B cell (primary cell): Measurements from ENCODE around the gene NUB1. TPM values are rescaled to one million over a fixed set of nuclear protein-coding genes. Genes with fewer than 3 reads are reported as not detected.

Experiments
- ATAC-seq: fragments of 200-7000 bp; cut with Tn5 transposase; one replicate; pipeline ENCODE4 v1.10.0; 2021; ENCODE audit warnings: low read depth, mild to moderate bottlenecking, moderate number of reproducible peaks, moderate library complexity
- CTCF ChIA-PET: fragments of 350-600 bp; sonication (Branson Sonifier 250); formaldehyde crosslinking; loops from one replicate; lab custom pipeline; 2021; ENCODE audit warnings: antibody characterized with exemption, inconsistent platforms; lab: Charles Lee
- POLR2A ChIA-PET: fragments of 350-600 bp; sonication (Branson Sonifier 250); formaldehyde crosslinking; loops from one replicate; lab custom pipeline; 2021; ENCODE audit warnings: antibody characterized with exemption; lab: Charles Lee
- DNase-seq: peaks from one replicate; pipeline ENCODE4 v3.0.0; 2013
- H2AFZ ChIP-seq: 2 replicates; pipeline ENCODE4 v1.6.1; 2012; ENCODE audit warnings: mild to moderate bottlenecking, low read depth, low read length; ENCODE audit not compliant: insufficient read depth, poor library complexity, severe bottlenecking
- H3K27ac ChIP-seq, 2 donors: 1 replicate in 1 of 2; 2 replicates in 1 of 2; pipeline ENCODE4 v1.5.1; 2012 to 2013; ENCODE audit warnings: low read length in 2 of 2, mild to moderate bottlenecking in 2 of 2, moderate library complexity in 1 of 2
- H3K27me3 ChIP-seq, 4 experiments: fragments of 200-600 bp in 1 of 4; sonication (generic) in 1 of 4; replicated peaks in 1 of 4; 1 replicate in 2 of 4; 2 replicates in 2 of 4; pipeline versions ENCODE4 v1.6.1 to v1.7.0; 2013 to 2016; ENCODE audit warnings: low read length in 3 of 4, mild to moderate bottlenecking in 2 of 4, mixed read lengths in 1 of 4, moderate library complexity in 1 of 4; ENCODE audit not compliant: insufficient read depth in 4 of 4, control insufficient read depth in 3 of 4; ENCODE audit errors: control extremely low read depth in 1 of 4
- H3K36me3 ChIP-seq, 2 experiments: replicated peaks in 1 of 2; 1 replicate in 1 of 2; 2 replicates in 1 of 2; pipeline versions ENCODE4 v1.6.1 to v1.7.1; 2013; ENCODE audit warnings: low read length in 1 of 2; ENCODE audit not compliant: insufficient read depth in 2 of 2, control insufficient read depth in 1 of 2; ENCODE audit errors: control extremely low read depth in 1 of 2, extremely low read depth in 1 of 2
- H3K4me1 ChIP-seq, 2 donors: fragments of 200-600 bp in 1 of 2; sonication (generic) in 1 of 2; 1 replicate in 1 of 2; 2 replicates in 1 of 2; pipeline versions ENCODE4 v1.5.1 to v1.6.1; 2013 to 2017; ENCODE audit warnings: low read length in 2 of 2; ENCODE audit not compliant: control insufficient read depth in 2 of 2, insufficient read depth in 2 of 2
- H3K4me2 ChIP-seq: replicated peaks from 2 replicates; pipeline ENCODE3; 2012; ENCODE audit warnings: mild to moderate bottlenecking, low read depth, low read length; ENCODE audit not compliant: poor library complexity, severe bottlenecking
- H3K4me3 ChIP-seq, 5 experiments: fragments of 200-600 bp in 1 of 5; sonication (generic) in 1 of 5; 1 replicate in 3 of 5; 2 replicates in 2 of 5; pipeline versions ENCODE4 v1.5.1 to v1.7.0; 2011 to 2016; ENCODE audit warnings: low read length in 4 of 5, mild to moderate bottlenecking in 4 of 5, low read depth in 2 of 5, control low read depth in 1 of 5, moderate library complexity in 1 of 5; ENCODE audit not compliant: insufficient read depth in 1 of 5; ENCODE audit errors: control extremely low read depth in 1 of 5, extremely low read depth in 1 of 5
- H3K79me2 ChIP-seq: fragments of 200-600 bp; sonication (generic); one replicate; pipeline ENCODE4 v1.6.0; 2016; ENCODE audit warnings: low read length; ENCODE audit not compliant: control insufficient read depth, insufficient read depth
- H3K9ac ChIP-seq: fragments of 200-600 bp; sonication (generic); 2 replicates; pipeline ENCODE4 v1.6.1; 2017; ENCODE audit warnings: mild to moderate bottlenecking, low read length, moderate library complexity
- H3K9me3 ChIP-seq, 3 donors: one replicate each; pipeline versions ENCODE4 v1.6.1 to v1.7.1; 2013; ENCODE audit warnings: low read length in 2 of 3; ENCODE audit not compliant: control insufficient read depth in 2 of 3, insufficient read depth in 1 of 3; ENCODE audit errors: control extremely low read depth in 1 of 3
- H4K20me1 ChIP-seq: 2 replicates; pipeline ENCODE4 v1.6.0; 2012; ENCODE audit warnings: mild to moderate bottlenecking, low read length; ENCODE audit not compliant: insufficient read depth, control insufficient read depth, poor library complexity, severe bottlenecking
- H3K27ac Mint-ChIP-seq: one replicate; pipeline ENCODE4 v1.8.0; 2021; ENCODE audit warnings: mixed read lengths
- H3K27me3 Mint-ChIP-seq: one replicate; pipeline ENCODE4 v1.8.0; 2021; ENCODE audit warnings: mixed read lengths
- H3K4me1 Mint-ChIP-seq: one replicate; pipeline ENCODE4 v1.8.0; 2021; ENCODE audit warnings: mixed read lengths
- H3K4me3 Mint-ChIP-seq: one replicate; pipeline ENCODE4 v1.8.0; 2021; ENCODE audit warnings: mixed read lengths
- H3K9me3 Mint-ChIP-seq: one replicate; pipeline ENCODE4 v1.8.0; 2022; ENCODE audit warnings: mixed read lengths; ENCODE audit not compliant: insufficient read depth
- WGBS: methylation state at CpG from one replicate; pipeline ENCODE4 v1.1.5; 2013; ENCODE audit warnings: missing lambda C conversion rate; ENCODE audit not compliant: insufficient coverage; 5-methylcytosine and 5-hydroxymethylcytosine counted together
- intact Hi-C: fragments of 100-400 bp; cut with micrococcal nuclease; formaldehyde crosslinking; loops from one replicate; pipeline ENCODE4 v1.10.0; 2022
- polyA plus RNA-seq: library from polyadenylated mRNA; depleted of rRNA; stranded (reverse); fragments of >200 nt; gene quantifications from 2 replicates; pipeline ENCODE4 v1.2.3, GENCODE V29; 2012
- total RNA-seq, 2 donors: library from RNA; stranded (reverse); fragments of 120-200 nt in 1 of 2; gene quantifications; 1 replicate in 1 of 2; 2 replicates in 1 of 2; pipeline versions ENCODE4 v1.2.3 to v1.2.4, GENCODE V29; 2013 to 2022
- TF ChIP-seq, protein P1 (sequence below): fragments of 200-600 bp; IDR thresholded peaks from one replicate; pipeline ENCODE4 v1.8.0; 2022; ENCODE audit warnings: antibody characterized with exemption, mild to moderate bottlenecking

Gene NUB1
- total and polyA plus RNA-seq, 2 donors (not counting 1 experiment from before 2014, with no cell fraction given), result 55.0 to 104 TPM

DNA sequence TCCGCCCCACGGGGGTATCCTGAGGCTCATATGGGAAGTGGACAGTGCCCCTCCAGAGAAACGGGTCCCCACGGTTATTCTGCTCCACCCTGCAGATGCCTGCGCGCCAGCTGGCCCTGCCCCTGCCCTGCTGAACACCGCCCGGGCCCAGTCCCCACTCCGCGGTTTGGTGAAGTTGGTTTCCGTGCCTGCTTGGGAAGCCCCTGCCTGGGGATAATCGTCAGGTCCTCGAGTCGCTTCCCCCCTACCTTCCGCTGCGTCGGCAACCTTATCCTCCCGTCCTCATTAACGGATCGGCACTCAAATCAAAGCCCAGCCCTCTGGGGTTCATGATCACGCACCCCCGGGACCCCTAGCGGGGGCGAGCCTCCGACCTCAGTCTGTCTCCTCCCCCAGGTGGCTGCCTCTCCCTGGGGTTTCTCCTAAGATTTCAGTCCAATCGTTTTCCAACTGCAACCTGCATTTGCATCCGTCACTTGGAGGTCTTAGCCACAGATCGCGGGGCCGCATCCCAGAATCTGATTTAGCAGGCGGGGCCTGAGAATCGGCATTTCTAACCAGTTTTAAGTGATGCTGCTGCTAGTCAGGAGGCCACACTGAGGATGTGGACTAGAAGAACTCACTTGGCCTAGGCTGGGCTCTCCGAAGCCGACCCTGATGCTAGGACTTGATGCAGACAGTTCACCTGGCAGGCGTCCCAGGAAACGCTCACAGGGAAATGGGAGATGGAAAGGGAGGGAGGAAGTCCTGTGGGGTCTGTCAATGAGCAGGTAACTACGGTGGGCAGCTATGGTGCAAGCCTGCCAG, 40.7 kb downstream of the NUB1 start:
- peak overlapping the region in 1 of 2 donors; percentile 41 for H3K27ac ChIP-seq
- peak overlapping the region; percentile 62 for H2AFZ ChIP-seq
- intact Hi-C loops, result no loop called here
- Mint-ChIP-seq H3K27ac (peak overlapping the region; percentile 87), H3K9me3 (no peaks in the 10 kb centered on the region), H3K4me3 (peak overlapping the region; percentile 87), H3K4me1 (peaks cover 23% of the 10 kb centered on the region), H3K27me3 (peaks cover 10% of the 10 kb centered on the region)
- ATAC-seq, result peak; percentile 37
- peaks cover 0 to 12% of the 10 kb centered on the region in 2 experiments for H3K36me3 ChIP-seq
- H3K79me2 ChIP-seq, result no peaks in the 10 kb centered on the region
- TF ChIP-seq, protein P1, sequence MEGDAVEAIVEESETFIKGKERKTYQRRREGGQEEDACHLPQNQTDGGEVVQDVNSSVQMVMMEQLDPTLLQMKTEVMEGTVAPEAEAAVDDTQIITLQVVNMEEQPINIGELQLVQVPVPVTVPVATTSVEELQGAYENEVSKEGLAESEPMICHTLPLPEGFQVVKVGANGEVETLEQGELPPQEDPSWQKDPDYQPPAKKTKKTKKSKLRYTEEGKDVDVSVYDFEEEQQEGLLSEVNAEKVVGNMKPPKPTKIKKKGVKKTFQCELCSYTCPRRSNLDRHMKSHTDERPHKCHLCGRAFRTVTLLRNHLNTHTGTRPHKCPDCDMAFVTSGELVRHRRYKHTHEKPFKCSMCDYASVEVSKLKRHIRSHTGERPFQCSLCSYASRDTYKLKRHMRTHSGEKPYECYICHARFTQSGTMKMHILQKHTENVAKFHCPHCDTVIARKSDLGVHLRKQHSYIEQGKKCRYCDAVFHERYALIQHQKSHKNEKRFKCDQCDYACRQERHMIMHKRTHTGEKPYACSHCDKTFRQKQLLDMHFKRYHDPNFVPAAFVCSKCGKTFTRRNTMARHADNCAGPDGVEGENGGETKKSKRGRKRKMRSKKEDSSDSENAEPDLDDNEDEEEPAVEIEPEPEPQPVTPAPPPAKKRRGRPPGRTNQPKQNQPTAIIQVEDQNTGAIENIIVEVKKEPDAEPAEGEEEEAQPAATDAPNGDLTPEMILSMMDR, result no peak
- peak overlapping the region; percentile 80 for H3K9ac ChIP-seq
- peak overlapping the region in 4 of 5 experiments; percentile 52 to 83 (median 58) for H3K4me3 ChIP-seq
- H3K9me3 ChIP-seq, result peaks cover 0 to 14% (median 0%) of the 10 kb centered on the region in 3 donors
- peak overlapping the region; percentile 100 for H3K4me2 ChIP-seq
- ChIA-PET POLR2A (interaction anchor here (0.7 kb wide), 1 partner anchor 400 kb away, joined by 3 read pairs; no protein-coding TSS in a partner anchor), CTCF (interaction anchor here (1.1 to 2.3 kb wide), 4 partner anchors 12 to 67 kb away, joined by 3 to 10 read pairs (median 6); no protein-coding TSS in a partner anchor)
- DNase-seq, result peak; percentile 84
- H3K4me1 ChIP-seq, result peaks cover 18 to 23% of the 10 kb centered on the region in 2 donors
- H3K27me3 ChIP-seq, result peaks cover 0 to 12% (median 6%) of the 10 kb centered on the region in 4 experiments
- H4K20me1 ChIP-seq, result no peaks in the 10 kb centered on the region
- 23% methylated on average over 37 of the region's 37 CpGs for WGBS
